Lung (tissue), 12 donors: Measurements from ENCODE around the gene PHF14. TPM values are rescaled to one million over a fixed set of nuclear protein-coding genes. Genes with fewer than 3 reads are reported as not detected.
"Not testable (repeated sequence)": the region's sequence is repeated elsewhere in the genome, so short reads cannot be mapped to it uniquely, and the experiment has no call there.

Experiments used
- ATAC-seq: fragments of 200-7000 bp; cut with Tn5 transposase; one replicate; pipeline ENCODE4 v1.9.1; 2020; ENCODE audit warnings: moderate number of reproducible peaks; ENCODE audit not compliant: insufficient read depth, low FRiP score
- DNase-seq, 3 donors: peaks; one replicate each; pipeline ENCODE4 v3.0.0-alpha.2; 2013 to 2017
- H3K27ac ChIP-seq, 2 donors: one replicate each; pipeline ENCODE4 v1.5.1; 2013; ENCODE audit warnings: mild to moderate bottlenecking in 2 of 2, moderate library complexity in 2 of 2, control low read depth in 1 of 2, inconsistent platforms in 1 of 2, low read depth in 1 of 2, low read length in 1 of 2
- H3K27me3 ChIP-seq, 3 donors: one replicate each; pipeline ENCODE4 v1.5.1; 2013; ENCODE audit warnings: low read length in 2 of 3; ENCODE audit not compliant: control insufficient read depth in 3 of 3, insufficient read depth in 3 of 3
- H3K36me3 ChIP-seq, 4 donors: one replicate each; pipeline ENCODE4 v1.5.1; 2013; ENCODE audit warnings: low read length in 4 of 4, mild to moderate bottlenecking in 1 of 4, moderate library complexity in 1 of 4; ENCODE audit not compliant: control insufficient read depth in 4 of 4, insufficient read depth in 4 of 4
- H3K4me1 ChIP-seq, 5 donors: one replicate each; pipeline ENCODE4 v1.5.1; 2013; ENCODE audit warnings: low read length in 5 of 5, mild to moderate bottlenecking in 2 of 5, moderate library complexity in 1 of 5; ENCODE audit not compliant: control insufficient read depth in 5 of 5, insufficient read depth in 5 of 5
- H3K4me3 ChIP-seq: one replicate; pipeline ENCODE4 v1.5.1; 2013; ENCODE audit warnings: mild to moderate bottlenecking, control low read depth, moderate library complexity
- H3K9ac ChIP-seq, 2 donors: one replicate each; pipeline ENCODE4 v1.5.1; 2013; ENCODE audit warnings: low read length in 2 of 2, control low read depth in 1 of 2; ENCODE audit not compliant: insufficient read depth in 1 of 2
- H3K9me3 ChIP-seq, 4 donors: one replicate each; pipeline ENCODE4 v1.5.1; 2013; ENCODE audit warnings: low read length in 3 of 4, mild to moderate bottlenecking in 1 of 4, moderate library complexity in 1 of 4; ENCODE audit not compliant: control insufficient read depth in 4 of 4, insufficient read depth in 3 of 4
- WGBS, 2 donors: extraction: QIAGEN DNeasy Blood & Tissue Kit; methylation state at CpG; one replicate each; pipeline ENCODE4 v1.1.7; 2013; 5-methylcytosine and 5-hydroxymethylcytosine counted together
- polyA plus RNA-seq, 2 donors: library from polyadenylated mRNA; stranded (reverse); fragments of 200-250 nt; gene quantifications; one replicate each; pipeline ENCODE4 v1.2.1, GENCODE V29; 2013
- total RNA-seq, 2 donors: library from RNA; depleted of rRNA in 1 of 2; stranded (reverse); fragments of >200 nt in 1 of 2; gene quantifications; one replicate each; pipeline ENCODE4 v1.2.1, GENCODE V29; 2014 to 2021
- TF ChIP-seq, protein P1 (sequence below): IDR thresholded peaks from 2 replicates; pipeline ENCODE4 v1.5.1; 2012; ENCODE audit warnings: mild to moderate bottlenecking; ENCODE audit errors: control extremely low read depth, extremely low read depth
- donor health status: control.
- donor health status: control.
- donor health status: Bipolar disorder and iron deficiency.
- donor health status: healthy.
- donor health status: DM: yes; HTN: yes; CAD: no.

PHF14 gene
- total and polyA plus RNA-seq, 4 donors: 12.9 to 89.5 (median 24.7) TPM

DNA sequence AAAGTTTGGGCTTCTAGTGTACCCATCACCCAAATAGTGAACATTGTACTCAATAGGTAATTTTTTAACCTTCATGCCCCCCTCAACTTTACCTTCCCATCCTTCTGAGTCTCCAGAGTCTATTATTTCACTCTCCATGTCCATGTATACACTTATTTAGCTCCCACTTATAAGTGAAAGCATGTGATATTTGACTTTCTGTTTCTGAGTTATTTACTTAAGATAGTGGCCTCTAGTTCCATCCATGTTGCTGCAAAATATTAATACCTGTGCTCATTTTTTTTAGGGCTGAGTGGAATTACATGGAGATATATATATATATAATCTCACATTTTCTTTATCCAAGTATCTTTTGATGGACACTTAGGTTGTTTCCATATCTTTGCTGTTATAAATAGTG lies 21.1 kb upstream of the PHF14 start:
- no peak overlapping the region for H3K9ac ChIP-seq
- no peaks in the 10 kb centered on the region for H3K4me1 ChIP-seq
- H3K4me3 ChIP-seq: no peak overlapping the region
- TF ChIP-seq, protein P1, sequence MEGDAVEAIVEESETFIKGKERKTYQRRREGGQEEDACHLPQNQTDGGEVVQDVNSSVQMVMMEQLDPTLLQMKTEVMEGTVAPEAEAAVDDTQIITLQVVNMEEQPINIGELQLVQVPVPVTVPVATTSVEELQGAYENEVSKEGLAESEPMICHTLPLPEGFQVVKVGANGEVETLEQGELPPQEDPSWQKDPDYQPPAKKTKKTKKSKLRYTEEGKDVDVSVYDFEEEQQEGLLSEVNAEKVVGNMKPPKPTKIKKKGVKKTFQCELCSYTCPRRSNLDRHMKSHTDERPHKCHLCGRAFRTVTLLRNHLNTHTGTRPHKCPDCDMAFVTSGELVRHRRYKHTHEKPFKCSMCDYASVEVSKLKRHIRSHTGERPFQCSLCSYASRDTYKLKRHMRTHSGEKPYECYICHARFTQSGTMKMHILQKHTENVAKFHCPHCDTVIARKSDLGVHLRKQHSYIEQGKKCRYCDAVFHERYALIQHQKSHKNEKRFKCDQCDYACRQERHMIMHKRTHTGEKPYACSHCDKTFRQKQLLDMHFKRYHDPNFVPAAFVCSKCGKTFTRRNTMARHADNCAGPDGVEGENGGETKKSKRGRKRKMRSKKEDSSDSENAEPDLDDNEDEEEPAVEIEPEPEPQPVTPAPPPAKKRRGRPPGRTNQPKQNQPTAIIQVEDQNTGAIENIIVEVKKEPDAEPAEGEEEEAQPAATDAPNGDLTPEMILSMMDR: no peak
- H3K27me3 ChIP-seq: no peaks in the 10 kb centered on the region
- no peaks in the 10 kb centered on the region for H3K9me3 ChIP-seq
- no peak for DNase-seq
- ATAC-seq: no peak
- H3K36me3 ChIP-seq: no peaks in the 10 kb centered on the region
- no peak overlapping the region for H3K27ac ChIP-seq

DNA sequence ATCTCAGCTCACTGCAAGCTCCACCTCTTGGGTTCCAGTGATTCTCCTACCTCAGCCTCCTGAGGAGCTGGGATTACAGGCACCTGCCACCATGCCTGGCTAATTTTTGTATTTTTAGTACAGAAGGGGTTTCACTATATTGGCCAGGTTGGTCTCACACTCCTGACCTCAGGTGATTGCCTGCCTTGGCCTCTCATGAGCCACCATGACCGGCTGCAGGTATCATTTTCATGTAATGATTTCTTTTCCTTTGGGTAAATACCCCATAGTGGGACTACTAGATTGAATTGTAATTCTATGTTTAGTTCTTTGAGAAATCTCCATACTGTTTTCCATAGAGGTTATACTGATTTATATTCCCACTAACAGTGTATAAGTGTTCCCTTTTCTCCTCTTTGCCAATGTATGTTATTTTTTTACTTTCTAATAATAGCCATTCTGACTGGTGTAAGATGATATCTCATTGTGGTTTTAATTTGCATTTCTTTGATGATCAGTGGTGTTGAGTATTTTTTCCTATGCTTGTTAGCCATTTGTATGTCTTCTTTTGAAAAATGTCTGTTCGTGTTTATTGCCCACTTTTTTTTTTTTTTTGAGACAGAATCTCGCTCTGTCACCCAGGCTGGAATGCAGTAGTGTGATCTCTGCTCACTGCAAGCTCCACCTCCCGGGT lies 20.5 kb upstream of the PHF14 start:
- not testable (repeated sequence) for H3K27me3 ChIP-seq, ATAC-seq, H3K4me1 ChIP-seq, H3K4me3 ChIP-seq, H3K9ac ChIP-seq, DNase-seq, H3K36me3 ChIP-seq, H3K9me3 ChIP-seq, H3K27ac ChIP-seq
- 78 to 79% methylated on average over 4 of the region's 4 CpGs for WGBS, 2 donors

DNA sequence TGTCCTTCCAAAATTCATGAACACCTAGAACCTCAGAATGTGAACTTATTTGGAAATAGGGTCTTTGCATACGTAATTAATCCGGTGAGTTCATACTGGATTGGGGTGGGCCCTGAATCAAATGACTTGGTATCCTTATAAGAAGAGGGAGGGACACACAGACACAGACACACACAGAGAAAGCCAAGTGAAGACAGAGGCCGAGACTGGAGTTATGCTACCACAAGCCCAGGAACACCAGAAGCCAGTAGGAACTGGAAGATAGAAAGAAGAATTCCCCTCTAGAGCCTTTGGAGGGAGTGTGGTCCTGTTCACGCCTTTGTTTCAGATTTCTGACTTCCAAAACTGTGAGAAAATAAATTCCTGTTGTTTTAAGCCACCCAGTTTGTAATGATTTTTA lies 17.1 kb upstream of the PHF14 start:
- no peak overlapping the region for H3K4me3 ChIP-seq
- ATAC-seq: no peak
- no peak overlapping the region for H3K27ac ChIP-seq
- no peaks in the 10 kb centered on the region for H3K36me3 ChIP-seq
- 93 to 97% methylated on average over 4 of the region's 4 CpGs for WGBS, 2 donors
- peaks cover 0 to 6% (median 0%) of the 10 kb centered on the region in 4 donors for H3K9me3 ChIP-seq
- TF ChIP-seq, protein P1: no peak
- H3K27me3 ChIP-seq: no peaks in the 10 kb centered on the region
- no peak for DNase-seq
- H3K4me1 ChIP-seq: no peaks in the 10 kb centered on the region
- no peak overlapping the region for H3K9ac ChIP-seq

DNA sequence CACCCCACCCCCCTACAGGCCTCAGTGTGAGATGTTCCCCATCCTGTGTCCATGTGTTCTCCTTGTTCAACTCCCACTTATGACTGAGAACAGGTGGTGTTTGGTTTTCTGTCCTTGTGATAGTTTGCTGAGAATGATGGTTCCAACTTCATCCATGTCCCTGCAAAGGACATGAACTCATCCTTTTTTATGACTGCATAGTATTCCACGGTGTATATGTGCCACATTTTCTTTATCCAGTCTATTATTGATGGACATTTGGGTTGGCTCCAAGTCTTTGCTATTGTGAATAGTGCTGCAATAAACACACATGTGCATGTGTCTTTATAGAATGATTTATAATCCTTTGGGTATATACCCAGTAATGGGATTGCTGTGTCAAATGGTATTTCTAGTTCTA lies 13.4 kb upstream of the PHF14 start:
- H3K27ac ChIP-seq, H3K9ac ChIP-seq, H3K4me1 ChIP-seq, H3K4me3 ChIP-seq, H3K27me3 ChIP-seq, H3K36me3 ChIP-seq, ATAC-seq, H3K9me3 ChIP-seq, DNase-seq: not testable (repeated sequence)
- 88 to 95% methylated on average over 1 of the region's 1 CpG for WGBS, 2 donors

DNA sequence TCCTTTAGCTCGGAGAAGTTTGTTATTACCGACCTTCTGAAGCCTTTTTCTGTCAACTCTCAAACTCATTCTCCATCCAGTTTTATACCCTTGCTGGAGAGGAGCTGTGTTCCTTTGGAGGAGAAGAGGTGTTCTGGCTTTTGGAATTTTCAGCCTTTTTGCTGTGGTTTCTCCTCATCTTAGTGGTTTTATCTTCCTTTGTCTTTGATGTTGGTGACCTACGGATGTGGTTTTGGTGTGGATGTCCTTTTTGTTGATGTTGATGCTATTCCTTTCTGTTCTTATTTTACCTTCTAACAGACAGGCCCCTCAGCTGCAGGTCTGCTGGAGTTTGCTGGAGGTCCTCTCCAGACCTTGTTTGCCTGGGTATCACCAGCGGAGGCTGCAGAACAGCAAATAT lies 8.7 kb upstream of the PHF14 start:
- not testable (repeated sequence) for H3K4me1 ChIP-seq, H3K9me3 ChIP-seq, H3K9ac ChIP-seq, DNase-seq, H3K4me3 ChIP-seq, H3K27me3 ChIP-seq, H3K36me3 ChIP-seq, ATAC-seq, H3K27ac ChIP-seq
- 95% methylated on average over 4 of the region's 4 CpGs for WGBS, 2 donors
